GM19035 (cell line): ENCODE data around the gene R3HDM4.
"Not testable (repeated sequence)": the region's sequence is repeated elsewhere in the genome, so short reads cannot be mapped to it uniquely, and the experiment has no call there.

Source experiments
- ATAC-seq: cut with Tn5 transposase; IDR thresholded peaks from one replicate; pipeline ENCODE4 v1.9.1; 2021; ENCODE audit not compliant: unreplicated experiment

Gene R3HDM4

DNA sequence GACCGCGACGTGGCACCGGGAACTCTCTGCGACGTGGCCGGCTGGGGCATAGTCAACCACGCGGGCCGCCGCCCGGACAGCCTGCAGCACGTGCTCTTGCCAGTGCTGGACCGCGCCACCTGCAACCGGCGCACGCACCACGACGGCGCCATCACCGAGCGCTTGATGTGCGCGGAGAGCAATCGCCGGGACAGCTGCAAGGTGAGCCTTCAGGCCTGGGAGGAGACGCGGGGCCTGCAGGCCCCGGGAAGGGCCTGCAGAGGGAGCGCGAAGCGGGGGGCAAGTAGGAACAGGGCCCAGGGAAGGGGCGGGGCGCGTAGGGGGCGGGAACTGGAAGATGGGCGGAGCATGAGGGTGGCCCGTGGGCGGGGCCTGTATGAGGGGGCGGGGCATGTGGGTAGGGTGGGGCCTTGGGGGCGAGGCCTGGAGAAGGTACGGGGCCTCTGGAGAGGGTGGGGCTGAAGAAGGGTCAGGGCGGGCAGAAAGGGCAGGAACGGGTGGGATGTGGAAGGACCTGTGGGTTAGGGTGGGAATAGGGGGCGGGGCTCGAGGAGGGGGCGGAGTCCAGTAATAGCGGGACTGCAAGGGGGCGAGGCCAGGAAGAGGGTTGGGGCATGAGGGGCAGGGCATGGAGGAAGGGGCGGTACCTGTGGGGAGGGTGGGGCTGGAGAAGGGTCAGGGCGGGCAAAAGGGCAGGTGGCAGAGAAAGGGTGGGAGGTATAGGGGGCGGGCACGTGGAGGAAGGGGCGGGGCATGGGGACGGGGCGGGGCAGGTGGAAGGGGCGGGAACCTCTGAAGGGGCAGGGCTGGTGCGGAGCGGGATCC is 51.1 kb downstream of the R3HDM4 start:
- ATAC-seq, result no peak

DNA sequence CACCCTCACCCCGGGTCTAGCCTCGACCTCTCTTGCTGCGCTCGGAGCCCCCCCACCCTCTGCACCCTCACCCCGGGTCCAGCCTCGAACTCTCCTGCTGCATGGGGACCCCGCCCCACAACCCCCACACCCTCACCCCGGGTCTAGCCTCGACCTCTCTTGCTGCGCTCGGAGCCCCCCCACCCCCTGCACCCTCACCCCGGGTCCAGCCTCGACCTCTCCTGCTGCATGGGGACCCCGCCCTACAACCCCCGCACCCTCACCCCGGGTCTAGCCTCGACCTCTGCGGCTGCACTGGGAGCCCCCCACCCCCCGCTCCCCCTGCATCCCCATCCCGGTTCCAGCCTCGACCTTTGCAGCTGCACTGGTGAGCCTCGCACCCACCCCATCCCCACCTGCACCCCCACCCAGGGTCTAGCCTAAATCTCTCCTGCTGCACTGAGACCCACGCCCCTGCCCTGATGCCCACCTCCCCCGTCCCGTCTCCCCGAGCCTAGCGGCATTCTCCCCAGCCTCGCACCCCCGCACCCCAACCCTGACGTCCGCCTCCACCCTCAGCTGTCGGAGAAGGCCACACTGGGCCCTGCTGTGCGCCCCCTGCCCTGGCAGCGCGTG is 51.8 kb downstream of the R3HDM4 start:
- ATAC-seq, result no peak

GRCh38 chr19:858868-859843 is 53.9 kb downstream of the R3HDM4 start, which contains the start of gene CFD:
Gene CFD (plus strand): TSS chr19:859664. CDS start chr19:859690, 26 bp downstream.
- ATAC-seq, result no peak

GRCh38 chr19:858284-858683 is 54.7 kb downstream of the R3HDM4 start:
- ATAC-seq, result no peak

DNA sequence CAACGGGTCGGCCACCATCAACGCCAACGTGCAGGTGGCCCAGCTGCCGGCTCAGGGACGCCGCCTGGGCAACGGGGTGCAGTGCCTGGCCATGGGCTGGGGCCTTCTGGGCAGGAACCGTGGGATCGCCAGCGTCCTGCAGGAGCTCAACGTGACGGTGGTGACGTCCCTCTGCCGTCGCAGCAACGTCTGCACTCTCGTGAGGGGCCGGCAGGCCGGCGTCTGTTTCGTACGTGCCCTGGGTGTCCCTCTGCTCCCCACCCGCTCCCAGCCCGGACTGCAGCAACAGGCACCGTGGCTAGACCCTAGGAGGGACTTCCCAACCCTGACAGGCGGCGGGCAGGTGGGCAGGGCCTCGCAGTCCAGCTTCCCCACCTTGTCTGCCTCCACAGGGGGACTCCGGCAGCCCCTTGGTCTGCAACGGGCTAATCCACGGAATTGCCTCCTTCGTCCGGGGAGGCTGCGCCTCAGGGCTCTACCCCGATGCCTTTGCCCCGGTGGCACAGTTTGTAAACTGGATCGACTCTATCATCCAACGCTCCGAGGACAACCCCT is 57.4 kb downstream of the R3HDM4 start:
- ATAC-seq, result no peak

- ATAC-seq, result no peak
These were observed 57.9 kb downstream of the R3HDM4 start for GRCh38 chr19:855142-855541.

DNA sequence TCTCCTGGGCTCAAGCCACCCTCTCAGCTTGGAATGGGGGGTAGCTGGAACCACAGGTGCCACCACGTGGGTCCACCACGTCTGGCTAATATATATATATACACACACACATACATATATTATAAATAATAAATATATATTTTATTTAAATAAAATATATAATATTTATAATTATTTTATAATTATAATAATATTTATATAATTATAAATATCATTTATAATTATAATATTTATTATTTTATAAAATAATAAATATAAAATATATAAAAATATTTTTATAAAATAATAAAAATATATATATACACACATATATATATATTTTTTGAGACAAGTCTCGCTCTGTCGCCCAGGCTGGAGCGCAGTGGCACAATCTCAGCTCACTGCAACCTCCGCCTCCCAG is 58.5 kb downstream of the R3HDM4 start:
- ATAC-seq, result no peak

GRCh38 chr19:853614-854220 is 59.3 kb downstream of the R3HDM4 start:
- not testable (repeated sequence) for ATAC-seq

DNA sequence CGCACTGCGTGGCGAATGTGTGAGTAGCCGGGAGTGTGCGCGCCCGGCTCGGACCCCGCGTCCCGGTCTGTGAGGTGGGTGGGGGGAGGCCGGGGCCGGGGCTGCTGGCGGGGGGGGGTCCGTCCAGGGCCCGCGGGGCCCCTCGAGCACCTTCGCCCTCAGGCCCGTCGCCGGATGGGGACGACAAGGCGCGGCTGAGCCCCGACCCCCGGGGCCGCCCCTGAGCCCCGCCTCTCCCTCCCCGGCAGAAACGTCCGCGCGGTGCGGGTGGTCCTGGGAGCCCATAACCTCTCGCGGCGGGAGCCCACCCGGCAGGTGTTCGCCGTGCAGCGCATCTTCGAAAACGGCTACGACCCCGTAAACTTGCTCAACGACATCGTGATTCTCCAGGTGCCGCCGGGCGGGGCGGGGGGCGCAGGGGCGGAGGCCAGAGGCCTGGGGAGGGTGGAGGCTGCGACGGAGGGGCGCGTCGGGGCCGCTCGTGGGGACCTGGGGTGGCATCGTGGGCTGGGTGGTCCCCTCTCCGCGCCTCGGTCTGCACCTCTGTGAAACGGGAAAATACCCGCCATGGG is 59.9 kb downstream of the R3HDM4 start:
- no peak for ATAC-seq

GRCh38 chr19:852136-853013 is 60.6 kb downstream of the R3HDM4 start, which contains the start of gene ELANE:
Gene ELANE (plus strand): TSS chr19:852303. CDS start chr19:852329, 26 bp downstream.
- ATAC-seq, result no peak

DNA sequence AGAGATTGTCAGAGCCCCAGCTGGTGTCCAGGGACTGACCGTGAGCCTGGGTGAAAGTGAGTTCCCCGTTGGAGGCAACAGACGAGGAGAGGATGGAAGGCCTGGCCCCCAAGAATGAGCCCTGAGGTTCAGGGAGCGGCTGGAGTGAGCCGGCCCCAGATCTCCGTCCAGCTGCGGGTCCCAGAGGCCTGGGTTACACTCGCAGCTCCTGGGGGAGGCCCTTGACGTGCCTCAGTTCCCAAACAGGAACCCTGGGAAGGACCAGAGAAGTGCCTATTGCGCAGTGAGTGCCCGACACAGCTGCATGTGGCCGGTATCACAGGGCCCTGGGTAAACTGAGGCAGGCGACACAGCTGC is 62.1 kb downstream of the R3HDM4 start:
- ATAC-seq, result no peak

DNA sequence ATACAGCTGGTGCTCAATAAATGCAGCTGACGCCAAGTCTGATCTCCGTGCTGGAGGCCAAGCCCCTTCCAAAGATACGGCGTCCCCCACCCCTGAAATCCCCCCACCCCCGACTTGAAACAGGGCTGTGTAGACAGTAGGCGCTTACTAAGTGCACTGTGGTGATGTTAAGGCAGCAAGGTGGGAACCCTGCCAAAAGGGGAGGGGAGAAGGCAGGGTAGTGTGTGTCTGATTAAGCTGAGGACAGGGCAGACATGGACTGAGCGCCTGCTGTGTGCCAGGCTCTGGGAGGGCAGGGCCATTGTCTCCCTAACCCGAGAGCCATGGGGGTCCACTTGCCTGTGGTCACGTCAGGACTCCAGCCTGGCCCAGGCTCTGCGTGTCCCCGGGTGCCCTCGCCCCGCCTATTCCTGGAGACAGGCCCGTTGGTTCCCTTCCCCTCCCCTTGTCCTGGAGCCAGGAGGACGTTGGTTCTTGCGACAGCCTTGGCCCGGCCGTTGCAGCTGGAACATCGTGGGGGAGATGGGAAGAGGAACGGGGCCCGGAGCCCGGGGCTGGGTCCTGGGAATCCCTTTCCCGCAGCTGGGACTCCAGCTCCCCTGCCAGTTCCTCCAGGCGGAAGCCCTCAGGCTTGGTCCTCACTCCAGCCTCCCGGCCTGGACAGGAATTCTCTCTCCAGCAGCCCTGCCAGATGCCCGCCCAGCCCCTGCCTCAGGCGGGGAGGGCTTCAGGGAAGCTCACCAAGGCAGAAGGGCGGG is 62.6 kb downstream of the R3HDM4 start:
- ATAC-seq, result no peak

DNA sequence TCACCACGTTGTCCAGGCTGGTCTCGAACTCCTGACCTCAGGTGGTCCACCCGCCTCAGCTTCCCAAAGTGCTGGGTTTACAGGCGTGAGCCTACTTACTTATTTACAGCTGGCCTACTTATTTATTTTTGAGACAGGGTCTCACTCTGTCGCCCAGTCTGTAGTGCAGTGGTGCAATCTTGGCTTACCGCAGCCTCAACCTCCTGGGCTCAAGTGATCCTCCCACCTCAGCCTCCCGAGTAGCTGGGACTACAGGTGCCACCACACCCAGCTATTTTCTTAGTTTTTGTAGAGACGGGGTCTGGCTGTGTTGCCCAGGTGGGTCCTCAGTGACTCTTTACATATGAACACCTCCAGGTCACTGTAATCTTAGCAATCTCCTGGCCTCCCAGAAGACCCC is 63.8 kb downstream of the R3HDM4 start:
- not testable (repeated sequence) for ATAC-seq

DNA sequence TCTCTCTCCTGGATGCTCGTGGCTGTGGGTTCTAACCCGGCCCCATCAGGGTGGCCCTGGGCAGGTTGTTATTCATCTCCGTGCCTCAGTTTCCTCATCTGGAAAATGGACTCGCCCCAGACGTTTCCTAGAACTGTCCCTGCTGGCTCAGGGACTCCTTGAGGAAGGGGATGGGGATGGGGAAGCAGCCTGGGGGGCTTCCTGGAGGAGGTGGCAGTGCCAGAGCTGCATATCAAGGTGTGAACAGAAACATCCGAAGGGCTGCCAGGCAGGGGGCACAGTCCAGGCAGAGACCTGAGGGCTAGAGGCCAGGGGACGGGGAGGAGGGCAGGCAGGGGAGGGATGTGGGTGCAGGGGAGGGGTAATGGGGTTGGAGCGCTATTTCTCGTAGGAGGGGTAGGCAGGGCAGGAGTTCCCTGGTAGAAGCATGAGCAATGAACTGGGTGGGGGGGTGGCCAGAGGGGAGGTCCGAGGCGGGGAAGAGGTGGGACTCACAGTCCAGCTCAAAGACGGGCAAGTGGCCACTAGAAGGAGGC is 64.6 kb downstream of the R3HDM4 start:
- ATAC-seq, result no peak
